ENCODE measurements around the gene P2RY12. TPM values are rescaled to one million over a fixed set of nuclear protein-coding genes. Genes with fewer than 3 reads are reported as not detected.
A peak's percentile ranks its signal among the peaks of the same experiment; 100 is the strongest.

The P2RY12 gene
- total and polyA plus RNA-seq, 2 of the 4 experiments (the other 2 are of a cell fraction): not detected

- Histone ChIP-seq H4K5ac (ENCODE audit: low read depth, low read length) (no peak overlapping the region), H3K23ac (ENCODE audit: low read depth, low read length) (no peak overlapping the region), H3K27me3 (ENCODE audit: control insufficient read depth, insufficient read depth, low read length) (no peaks in the 10 kb centered on the region), H2AK9ac (replicated peaks; ENCODE audit: low read depth, low read length, poor library complexity) (no peak overlapping the region), H2AK5ac (ENCODE audit: low read depth, low read length) (no peak overlapping the region), H3K9me1 (ENCODE audit: insufficient read depth, low read length) (no peaks in the 10 kb centered on the region), H3K56ac (ENCODE audit: extremely low read depth, insufficient read depth, low read length) (no peak overlapping the region), H3K9ac (ENCODE audit: low read depth, low read length) (no peak overlapping the region), H3K4ac (ENCODE audit: low read depth, low read length) (no peak overlapping the region), H2BK5ac (ENCODE audit: low read depth, low read length, poor library complexity, severe bottlenecking) (no peak overlapping the region), H3K27ac (ENCODE audit: insufficient read depth, low read length) (no peak overlapping the region), H2BK15ac (ENCODE audit: low read depth, low read length) (no peak overlapping the region), H3K36me3 (ENCODE audit: control insufficient read depth, insufficient read depth, low read length) (no peaks in the 10 kb centered on the region), H4K8ac (ENCODE audit: low read depth in 2 of 2, low read length in 2 of 2) (no peak overlapping the region), H4K20me1 (ENCODE audit: insufficient read depth, low read length) (no peaks in the 10 kb centered on the region), H3K9me3 (ENCODE audit: control insufficient read depth, insufficient read depth, low read length) (no peaks in the 10 kb centered on the region), H3K4me3 (ENCODE audit: insufficient read depth, low read depth, low read length) (no peak overlapping the region), H3K79me1 (ENCODE audit: low read depth in 1 of 2, low read length in 2 of 2) (no peaks in the 10 kb centered on the region), H3K14ac (replicated peaks; ENCODE audit: low read depth, low read length) (no peak overlapping the region), H4K91ac (ENCODE audit: insufficient read depth, low read depth, low read length) (no peak overlapping the region), H2AFZ (replicated peaks; ENCODE audit: low read length, poor library complexity) (no peak overlapping the region), H3K18ac (ENCODE audit: low read depth, low read length) (no peak overlapping the region), H2BK120ac (ENCODE audit: low read depth, low read length) (no peak overlapping the region), H3K4me1 (ENCODE audit: control insufficient read depth, insufficient read depth, low read length) (no peaks in the 10 kb centered on the region), H3K4me2 (ENCODE audit: low read depth, low read length) (no peak overlapping the region), H2BK20ac (ENCODE audit: low read depth, low read length) (no peak overlapping the region)
- TF ChIP-seq RCOR1 (IDR thresholded peaks at IDR 0.05; ENCODE audit: insufficient replicate concordance, low read length): no peak
- peak; percentile 93 for TF ChIP-seq RAD21 (IDR thresholded peaks at IDR 0.05; ENCODE audit: low read length)
- peak; percentile 87 for TF ChIP-seq CTCF (conservative IDR thresholded peaks at IDR 0.05; ENCODE audit: low read depth, low read length)
- peak; percentile 82 for TF ChIP-seq SMC3 (IDR thresholded peaks at IDR 0.05; ENCODE audit: low read depth, low read length)
- TF ChIP-seq MAZ (IDR thresholded peaks at IDR 0.05; ENCODE audit: borderline replicate concordance, low read depth, low read length): no peak
- no peak for TF ChIP-seq FOS (IDR thresholded peaks at IDR 0.05; ENCODE audit: low read depth, low read length)
- TF ChIP-seq USF2 (IDR thresholded peaks at IDR 0.05; ENCODE audit: low read depth, low read length): no peak
- ATAC-seq (ENCODE audit: low read depth): peak; percentile 72
- POLR2A ChIA-PET (ENCODE audit: unreplicated experiment): no interaction called here
- dilution Hi-C loops (cut with HindIII; ENCODE audit: low sequenced_read_pairs, unreplicated experiment) (no loop called here), in situ Hi-C loops (cut with MboI; ENCODE audit: low sequenced_read_pairs) (loop anchor here (5.0 to 10.0 kb wide), 2 partner anchors 544 to 627 kb away; no protein-coding TSS in a partner anchor), intact Hi-C loops (cut with micrococcal nuclease) (loop anchor here (1.0 to 10.0 kb wide), 6 partner anchors 37 to 628 kb away; partner anchors contain the start of gene IGSF10)
- no TSS peak for BruUV-seq (replicated peaks)
- DNase-seq: peak; percentile 66
- 0% methylated on average over 1 of the region's 3 CpGs; no CpG with 5 or more reads in 1 of the 2 experiments for WGBS, 2 experiments (ENCODE audit: extremely low coverage in 2 of 2, insufficient read length in 1 of 2)
- CTCF ChIA-PET: interaction anchor here (1.1 to 1.8 kb wide), 2 partner anchors 123 to 626 kb away, joined by 4 to 7 read pairs; no protein-coding TSS in a partner anchor
Observed at GRCh38 chr3:151290673-151291072, 93.9 kb downstream of the P2RY12 start.
